Midbrain (tissue), 1 donor: ENCODE data around the gene HSD17B8.

Source experiments
- DNase-seq: peaks from one replicate; lab custom pipeline; 2025; lab: John Stamatoyannopoulos, UW

HSD17B8 gene

GRCh38 chr6:33171016-33171879 lies 33.2 kb upstream of the HSD17B8 start:
- DNase-seq = no peak

GRCh38 chr6:33171880-33172687 lies 32.4 kb upstream of the HSD17B8 start:
- DNase-seq = no peak

- DNase-seq = no peak
Observed at GRCh38 chr6:33172688-33173534, 31.5 kb upstream of the HSD17B8 start.

DNA sequence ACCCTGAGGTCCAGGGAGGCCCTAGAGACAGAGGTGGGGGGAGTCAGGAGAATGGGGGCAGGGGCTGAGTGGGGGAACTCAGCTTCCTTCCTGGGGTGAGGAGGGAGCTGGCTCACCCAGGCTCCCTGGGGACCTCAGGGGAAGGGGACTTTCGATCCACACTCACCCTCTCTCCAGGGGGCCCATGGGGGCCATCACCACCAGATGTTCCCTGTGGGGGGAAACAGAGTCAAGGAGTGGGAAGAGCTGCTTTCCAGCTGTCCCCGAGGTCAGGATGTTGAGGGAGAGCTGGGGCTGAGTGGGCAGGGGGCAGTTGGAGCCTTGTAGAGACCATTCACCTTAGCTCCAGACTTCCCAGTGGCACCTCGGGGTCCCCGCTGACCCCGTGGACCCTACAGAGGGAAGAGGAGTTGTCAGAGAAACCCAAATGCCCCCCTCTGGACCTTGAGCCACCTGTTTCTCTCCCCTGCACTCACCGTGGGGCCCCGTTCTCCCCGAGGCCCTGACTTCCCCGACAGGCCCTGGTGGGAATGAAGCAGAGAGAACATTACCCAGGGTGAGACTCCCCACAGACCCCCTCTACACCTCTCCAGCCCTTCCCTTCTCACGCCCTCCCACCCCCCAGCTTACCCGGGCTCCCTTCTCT lies 30.8 kb upstream of the HSD17B8 start:
- DNase-seq = no peak

DNA sequence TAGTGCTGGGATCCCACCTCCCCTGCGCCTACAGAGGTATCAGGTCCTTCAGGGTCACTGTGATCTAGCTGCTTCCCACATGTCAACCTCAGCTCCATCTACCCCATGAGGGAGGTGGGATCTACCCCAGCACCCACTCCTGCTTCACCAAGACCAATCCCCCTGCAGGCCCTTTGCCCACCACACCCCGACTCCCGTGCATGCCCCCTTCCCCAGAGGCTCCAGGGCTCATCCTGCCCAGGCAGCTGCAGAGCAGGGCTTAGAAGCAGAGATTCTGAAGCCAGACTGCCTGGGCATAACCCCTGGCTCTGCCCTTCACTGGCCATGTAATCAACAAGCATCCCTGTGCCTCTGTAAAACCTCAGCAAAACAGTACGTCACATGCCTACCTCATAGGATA lies 29.7 kb upstream of the HSD17B8 start:
- DNase-seq = no peak

DNA sequence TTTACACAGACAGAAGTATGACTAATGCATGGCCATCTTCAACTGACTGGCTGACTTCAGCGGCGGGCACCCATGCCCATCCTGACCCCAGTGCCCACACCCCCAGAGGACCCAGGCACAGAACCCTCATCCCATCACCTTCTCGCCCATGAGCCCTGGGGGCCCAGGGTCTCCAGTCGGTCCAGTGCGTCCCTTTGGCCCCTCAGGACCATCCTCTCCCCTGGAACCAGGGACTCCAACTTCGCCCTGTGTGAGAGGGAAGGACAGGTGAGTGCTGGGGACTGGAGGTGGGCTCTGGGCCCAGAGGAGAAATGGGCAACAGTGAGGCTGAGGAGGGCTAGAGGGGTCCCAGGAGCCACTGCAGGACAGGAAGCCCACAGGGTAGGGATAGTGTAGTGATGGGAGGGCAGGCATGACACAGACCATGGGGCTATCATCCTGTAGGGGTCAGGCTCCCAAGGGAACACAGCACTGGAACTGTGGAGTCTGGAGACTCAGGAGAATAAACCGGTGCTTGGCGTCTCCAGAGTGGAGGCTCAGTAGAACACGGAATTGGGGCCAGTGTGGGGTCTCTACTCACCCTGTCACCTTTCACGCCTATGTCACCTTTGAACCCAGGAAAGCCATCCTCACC lies 28.9 kb upstream of the HSD17B8 start:
- no peak for DNase-seq

- no peak for DNase-seq
Observed at GRCh38 chr6:33176906-33177305, 27.5 kb upstream of the HSD17B8 start.

- DNase-seq = no peak
Observed at GRCh38 chr6:33177552-33178446, 26.7 kb upstream of the HSD17B8 start.

GRCh38 chr6:33178755-33179475 lies 25.5 kb upstream of the HSD17B8 start:
- DNase-seq = no peak

DNA sequence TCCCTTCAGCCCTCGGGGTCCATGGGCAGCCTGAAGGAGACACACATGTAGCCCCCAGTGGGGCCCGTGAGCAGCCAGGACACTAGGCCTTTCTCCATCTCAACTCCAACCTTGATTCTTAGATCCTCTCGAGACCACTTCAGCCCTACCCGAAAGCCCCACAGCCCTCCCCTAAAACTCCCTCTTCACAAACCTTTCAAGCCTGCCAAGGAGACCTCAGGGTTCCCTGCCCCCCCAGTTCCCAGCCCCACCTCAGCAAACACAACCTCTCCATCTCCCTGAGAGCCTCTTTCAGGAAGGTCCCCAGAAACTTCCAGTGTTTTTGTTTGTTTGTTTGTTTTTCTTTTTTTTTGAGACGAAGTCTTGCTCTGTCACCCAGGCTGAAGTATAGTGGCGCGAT lies 23.3 kb upstream of the HSD17B8 start:
- no peak for DNase-seq

DNA sequence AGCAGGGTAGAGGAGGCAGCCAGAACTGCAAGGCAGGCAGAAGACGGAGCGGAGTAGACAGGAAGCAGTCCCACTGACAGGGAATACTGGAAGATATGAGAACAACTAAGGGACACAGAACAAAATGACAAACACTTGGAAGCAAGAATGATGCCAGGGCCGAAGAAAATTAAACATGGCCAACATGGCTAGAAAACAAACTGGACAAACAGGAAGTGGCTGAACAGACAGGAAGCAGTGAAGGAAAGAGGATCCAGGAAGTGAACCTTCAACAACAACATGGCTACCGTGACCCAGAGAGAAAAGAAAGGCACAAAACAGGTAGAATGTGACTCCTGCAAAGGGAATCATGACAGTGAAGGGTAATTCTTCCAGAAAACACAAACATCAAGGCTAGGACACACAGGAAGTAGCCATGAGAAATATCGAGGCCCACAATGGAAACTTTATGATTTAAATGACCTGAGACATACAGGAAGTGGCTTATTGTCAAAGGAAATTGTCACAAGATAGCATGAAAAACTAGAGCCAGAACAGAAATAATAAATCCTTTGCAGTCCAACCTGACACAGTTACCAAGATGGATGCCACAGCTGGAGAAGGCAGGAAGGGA lies 21.3 kb upstream of the HSD17B8 start:
- DNase-seq = no peak

GRCh38 chr6:33185190-33185589 lies 19.3 kb upstream of the HSD17B8 start:
- DNase-seq = no peak

GRCh38 chr6:33185654-33186187 lies 18.7 kb upstream of the HSD17B8 start:
- no peak for DNase-seq

DNA sequence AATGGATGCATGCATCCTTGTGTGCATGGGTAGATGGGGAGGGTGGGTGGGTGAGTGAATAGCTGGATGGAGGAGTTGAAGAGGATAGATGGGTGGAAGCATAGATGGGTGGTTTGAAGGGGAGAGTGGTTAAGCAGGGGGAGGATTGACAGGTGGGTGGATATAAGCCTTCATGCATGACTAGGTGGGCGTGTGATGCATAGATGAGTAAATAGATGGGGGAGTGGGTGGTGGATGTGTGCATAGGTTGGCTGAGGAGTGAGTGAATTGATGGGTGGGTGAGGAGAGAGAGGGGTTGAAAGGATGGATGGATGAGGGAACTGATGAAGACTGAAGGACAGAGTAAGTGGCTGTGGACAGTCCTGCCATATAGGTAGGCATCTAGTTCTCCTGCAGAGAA lies 16.6 kb upstream of the HSD17B8 start:
- DNase-seq = no peak

DNA sequence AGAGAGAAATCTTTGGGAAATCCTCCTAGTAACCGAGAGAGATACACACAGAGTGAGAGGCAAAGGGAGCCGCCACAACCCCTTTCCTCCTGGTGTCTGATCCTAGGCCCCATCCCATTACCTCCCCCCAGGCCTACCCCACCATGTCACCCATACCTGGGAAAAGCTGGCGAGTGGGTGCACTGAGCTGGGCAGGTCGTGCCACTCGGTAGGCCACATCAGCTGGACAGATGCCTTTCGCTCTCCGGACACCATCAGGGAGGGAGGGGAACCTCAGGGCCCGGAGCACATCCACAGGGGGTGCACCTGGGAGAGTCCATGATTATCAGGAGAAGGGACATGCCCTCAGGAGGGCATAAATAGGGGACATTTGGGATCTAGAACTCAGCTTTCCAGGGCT lies 15.3 kb upstream of the HSD17B8 start:
- DNase-seq = no peak

GRCh38 chr6:33189625-33190448 lies 14.6 kb upstream of the HSD17B8 start:
- no peak for DNase-seq

- DNase-seq = no peak
Observed at GRCh38 chr6:33190504-33191107, 13.8 kb upstream of the HSD17B8 start.
